NCI-H446 treated with DMSO at 0.1 percent for 48 hours (cell line): ENCODE results near the gene CARD19.
"Not testable (repeated sequence)": the region's sequence is repeated elsewhere in the genome, so short reads cannot be mapped to it uniquely, and the experiment has no call there.

ENCODE experiments used
- DNase-seq: peaks from one replicate; lab custom pipeline; 2025; lab: John Stamatoyannopoulos, UW

The CARD19 gene

DNA sequence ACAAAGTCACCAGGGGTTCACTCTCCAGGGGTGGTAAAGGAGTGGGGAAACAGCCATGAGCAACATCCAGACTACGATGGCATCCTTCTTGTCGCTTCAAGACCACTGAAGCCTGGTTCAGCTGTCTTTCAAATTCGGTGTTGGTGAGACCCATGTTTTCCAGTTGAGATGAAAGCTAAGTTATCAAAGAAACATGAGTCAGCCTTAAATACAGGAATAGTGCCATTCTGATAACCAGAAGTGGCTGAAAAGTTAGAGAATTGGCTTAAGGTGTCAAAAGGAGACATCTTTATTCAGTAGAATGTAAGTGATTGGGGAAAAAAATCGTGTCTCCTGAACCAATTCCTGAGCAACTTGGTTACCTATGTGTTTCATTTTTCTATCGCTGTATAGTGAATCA, 7.0 kb upstream of the CARD19 start:
- DNase-seq: no peak

DNA sequence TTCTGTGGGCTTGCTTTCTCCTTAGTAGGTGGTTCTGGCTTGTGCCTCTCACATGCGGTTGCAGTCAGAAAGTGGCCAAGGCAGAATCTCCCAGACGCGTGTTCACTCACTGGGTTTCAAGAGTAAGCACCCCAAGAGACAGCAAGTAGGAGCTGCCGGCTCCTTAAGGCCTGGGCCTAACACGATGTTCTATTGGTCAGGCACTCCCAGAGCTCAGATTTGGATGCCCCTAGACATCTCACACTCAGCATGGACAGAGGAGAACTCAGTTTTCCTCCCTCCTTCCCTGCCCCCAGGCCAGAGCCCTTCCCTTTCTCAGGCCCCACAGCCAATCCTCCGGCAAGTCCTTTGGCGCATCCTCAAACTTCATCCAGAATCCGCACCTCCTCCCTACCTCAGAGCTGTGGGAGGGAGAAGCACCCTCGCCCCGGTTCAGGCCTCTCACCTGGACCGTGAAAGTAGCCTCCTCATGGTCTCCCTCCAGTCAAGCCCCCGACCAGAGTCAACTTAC, 6.5 kb upstream of the CARD19 start:
- DNase-seq: no peak

DNA sequence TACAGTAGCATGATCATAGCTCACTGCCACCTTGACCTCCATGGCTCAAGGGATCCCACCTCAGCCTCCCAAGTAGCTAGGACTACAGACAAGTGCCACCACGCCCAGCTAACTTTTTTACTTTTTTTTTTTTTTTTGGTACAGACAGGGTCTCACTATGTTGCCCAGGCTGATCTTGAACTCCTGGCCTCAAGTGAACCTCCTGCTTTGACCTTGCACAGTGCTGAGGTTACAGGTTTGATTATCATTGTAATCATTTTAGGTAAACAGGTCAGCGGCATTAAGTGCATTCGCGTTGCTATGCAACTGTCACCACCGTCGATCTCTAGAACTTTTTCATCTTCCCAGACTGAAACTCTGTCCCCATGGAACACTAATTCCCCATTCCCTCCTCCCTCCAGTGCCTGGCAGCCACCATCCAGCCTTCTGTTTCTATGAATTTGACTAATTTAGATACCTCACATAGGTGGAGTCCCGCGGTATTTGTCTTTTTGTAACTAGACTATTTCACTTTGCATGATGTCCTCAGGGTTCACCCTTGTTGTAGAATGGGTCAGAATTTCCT, 5.8 kb upstream of the CARD19 start:
- DNase-seq: no peak

DNA sequence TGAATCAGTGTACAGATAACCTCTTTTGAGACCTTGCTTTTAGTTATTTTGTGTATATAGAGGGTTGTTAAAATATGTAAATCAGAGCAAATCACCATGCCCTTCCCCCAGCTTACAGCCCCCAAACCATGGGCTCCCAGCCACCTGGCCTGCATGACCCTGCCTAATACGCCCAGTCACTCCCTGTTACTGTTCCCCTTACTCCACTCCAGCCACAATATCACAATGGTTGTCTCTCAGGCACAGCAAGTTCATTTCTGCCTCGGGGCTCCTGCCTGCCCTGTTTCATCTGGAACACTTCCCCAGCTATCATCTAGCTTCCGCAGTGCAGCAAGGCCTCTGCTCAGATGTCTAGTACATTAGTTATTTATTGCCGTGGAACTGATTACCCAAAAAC, 5.0 kb upstream of the CARD19 start:
- no peak for DNase-seq

DNA sequence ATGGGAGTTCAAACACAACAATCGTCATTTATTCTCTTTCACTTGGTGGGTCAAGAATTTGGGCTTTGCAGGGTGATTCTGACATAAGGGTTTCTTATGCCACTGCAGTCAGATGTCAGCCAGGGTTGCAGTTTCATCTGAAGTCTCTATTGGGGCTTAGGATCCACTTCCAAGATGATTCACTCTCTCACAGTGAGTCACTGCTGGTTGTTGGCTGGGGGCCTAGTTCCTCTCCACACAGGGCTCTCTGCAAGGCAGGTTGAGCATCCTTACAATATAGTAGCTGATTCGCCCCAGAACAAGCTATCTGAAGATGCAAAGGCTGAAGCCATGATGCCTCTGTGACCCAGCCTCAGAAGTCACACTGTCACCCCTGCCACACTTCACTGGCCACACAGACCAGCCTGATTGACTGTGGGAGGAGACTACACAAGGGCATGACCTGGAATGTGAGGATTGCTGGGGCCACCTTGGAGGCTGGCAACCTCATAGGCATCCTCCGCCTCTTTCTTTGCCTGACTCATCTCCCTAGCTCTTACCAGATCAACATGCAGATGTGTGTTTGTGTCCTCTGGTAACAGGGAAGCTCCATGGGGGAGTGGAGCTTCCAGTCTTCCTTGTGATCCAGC, 4.5 kb upstream of the CARD19 start:
- no peak for DNase-seq

DNA sequence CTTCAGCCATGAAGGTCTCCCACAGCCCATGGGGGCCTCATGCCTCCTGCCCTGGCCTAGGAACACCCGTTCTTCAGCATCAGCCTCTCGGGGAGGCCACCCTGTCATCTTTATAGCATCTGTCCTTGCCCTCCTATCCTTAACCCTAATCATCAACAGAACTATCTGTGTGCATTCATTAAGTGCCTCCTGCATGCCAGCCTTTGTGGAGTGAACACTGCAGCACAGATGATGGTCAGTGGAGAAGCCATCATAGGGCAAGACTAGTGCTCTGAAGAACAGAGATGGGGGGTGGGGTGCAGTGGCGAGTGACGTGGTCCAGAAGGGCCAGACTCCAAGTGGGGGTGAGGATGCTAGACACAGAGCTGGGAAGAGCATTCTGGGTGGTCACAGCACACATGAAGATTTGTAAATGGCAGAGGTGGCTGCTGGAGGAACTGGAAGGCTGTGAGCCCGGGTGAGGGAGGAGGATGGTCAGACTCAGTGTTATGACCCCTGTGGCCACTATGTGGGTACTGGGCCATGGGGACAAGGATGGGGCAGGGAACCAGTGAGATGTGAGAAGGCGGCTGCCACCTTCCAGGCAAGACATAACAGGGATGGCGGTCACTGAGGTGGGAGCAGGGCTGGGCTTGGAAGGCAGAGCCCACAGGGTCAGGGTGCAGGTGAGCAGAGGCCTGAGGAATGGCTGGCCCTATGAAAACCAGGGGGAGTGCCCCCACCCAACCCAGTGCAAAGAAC, 3.6 kb upstream of the CARD19 start:
- DNase-seq: no peak

DNA sequence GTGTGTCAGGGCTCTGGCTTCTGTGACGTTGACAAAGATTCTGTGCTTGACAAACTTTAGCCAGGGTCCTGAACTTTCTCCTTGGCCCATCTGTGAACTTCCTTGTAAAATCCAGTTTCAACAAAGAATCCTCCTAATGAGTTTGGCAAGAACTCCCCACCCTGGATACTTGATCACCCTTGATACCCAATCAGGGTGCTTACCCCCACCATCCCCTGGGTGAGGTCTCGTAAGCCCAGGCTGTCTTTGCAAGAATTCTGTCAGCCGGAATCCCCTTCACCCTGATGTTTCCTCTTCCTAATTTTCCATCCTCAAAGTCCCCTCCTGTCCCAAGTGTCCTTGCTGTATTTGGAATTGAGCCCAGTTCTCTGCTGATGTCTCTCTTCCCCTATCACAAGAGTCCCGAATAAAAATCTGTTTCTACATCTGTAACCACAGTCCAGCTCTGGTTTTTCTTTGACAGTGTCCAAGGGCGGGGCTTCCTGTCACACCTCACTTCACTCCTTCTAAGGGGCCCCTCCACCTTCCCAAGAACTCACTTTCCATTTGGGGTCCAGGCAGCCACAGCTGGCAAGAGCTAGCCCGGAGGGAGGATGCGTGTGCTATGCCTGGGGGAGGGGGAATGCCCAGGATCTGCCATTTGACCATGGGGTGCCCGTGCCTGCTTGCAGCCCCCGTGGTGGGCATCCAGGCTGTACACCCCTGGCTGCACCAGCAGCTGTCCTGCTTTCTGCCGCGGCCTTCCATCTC, 2.7 kb upstream of the CARD19 start:
- no peak for DNase-seq

DNA sequence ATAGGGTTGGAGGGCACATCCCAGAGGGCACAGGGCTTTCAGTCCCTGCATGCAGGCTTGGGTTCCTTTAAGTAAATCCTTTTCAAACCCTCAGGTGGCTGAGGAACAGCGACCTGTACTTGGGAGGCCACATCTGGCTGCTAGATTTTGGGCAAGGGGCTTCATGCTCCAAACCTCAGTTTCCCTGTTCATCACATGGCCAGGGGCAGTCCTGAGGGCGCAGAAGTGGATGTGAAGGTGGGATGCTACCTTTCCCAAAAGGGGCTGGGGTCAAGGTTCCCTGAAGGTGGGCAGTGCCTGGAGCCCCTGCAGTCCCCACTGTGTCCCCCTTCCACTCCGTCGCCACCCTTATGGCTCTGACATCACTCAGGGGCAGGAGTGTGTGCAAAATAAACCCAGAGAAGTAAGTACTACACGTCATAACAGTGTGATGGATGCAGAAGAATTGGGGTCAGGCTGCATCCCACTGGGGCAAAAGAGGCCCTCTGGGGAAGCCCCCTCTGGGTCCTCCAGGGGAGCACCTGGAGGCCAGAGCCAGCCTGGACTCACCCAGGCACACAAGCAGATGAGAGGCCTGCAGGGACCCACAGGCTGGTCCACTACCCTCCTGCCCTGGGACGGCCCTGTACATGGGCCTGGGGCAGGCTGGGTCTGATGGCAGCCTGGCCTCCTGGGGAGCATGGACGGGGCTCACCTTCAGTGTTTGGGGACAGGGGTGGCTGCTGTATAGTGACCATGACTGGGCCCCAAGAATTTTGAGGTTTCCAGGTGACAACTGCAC, 1.9 kb upstream of the CARD19 start:
- no peak for DNase-seq

DNA sequence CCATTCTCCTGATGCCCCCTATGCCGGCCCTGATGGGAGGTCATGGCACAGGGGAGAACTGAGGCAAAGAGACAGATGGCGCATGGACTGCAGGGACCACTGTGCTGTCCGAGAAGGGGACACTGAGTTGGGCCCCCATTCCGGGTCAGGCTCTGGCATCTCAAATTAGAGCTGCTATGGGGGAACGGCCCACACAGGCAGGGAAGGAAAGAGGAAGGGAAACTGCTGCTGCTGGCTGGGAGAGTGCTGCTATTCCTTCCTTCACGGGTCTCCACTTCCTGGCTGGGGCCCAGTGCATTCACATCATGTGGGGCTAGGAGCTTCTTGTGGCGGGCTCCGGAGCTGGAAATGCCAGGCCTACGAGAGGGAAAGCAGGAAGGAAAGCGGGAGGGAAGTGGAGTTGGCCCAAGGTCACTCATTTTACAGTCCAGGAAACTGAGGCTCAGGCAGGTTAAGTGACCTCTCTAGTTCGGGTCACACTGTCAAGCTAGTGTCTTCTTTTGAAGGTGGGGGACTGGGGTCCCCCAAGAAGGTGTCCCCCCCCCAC, 1.3 kb upstream of the CARD19 start:
- no peak for DNase-seq

DNA sequence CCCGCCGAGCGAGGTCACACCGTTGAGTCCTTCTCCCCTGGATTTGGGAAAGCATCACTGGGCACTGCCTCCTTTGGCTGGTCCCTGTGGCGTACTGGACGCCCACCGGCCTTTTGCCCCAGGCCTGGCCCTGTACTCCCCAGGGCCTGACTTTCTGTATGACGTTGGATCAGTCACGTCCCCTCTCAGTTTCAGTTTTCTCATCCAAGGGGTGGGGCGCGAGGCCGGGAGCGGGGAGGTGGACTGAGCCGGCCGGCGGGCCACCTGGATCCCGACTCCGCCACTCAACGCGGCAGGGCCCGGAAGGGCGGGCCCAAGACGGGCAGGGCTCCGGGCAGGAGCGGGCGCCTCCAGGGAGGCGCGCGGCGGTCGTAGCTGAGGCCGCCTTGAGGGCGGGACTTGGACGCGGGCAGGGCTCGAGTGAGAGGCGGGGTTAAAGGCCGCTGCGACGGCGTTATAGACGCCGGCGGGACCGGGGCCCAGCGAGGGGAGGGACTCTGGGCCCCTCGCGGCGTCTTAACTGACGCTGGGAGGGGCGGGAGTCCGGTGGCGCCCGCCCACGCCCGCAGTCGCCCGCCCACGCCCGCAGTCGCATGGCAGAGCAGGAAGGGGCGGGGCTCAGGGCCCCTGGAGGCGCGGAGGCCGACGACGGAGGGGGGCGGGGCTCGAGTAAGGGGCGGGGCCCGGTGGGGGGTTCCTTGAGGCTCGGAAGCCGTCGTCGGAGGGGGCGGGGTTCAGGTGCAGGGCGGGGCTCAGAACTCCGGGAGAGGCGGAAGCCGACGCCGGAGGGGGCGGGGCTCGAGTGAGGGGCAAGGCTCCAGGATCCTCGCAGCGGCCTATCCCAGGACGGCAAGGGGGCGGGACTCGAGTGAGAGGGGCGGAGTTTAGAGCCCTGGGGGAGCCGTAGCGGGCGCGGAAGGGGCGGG, 549 bp upstream of the CARD19 start:
- DNase-seq: peak; percentile 90

DNA sequence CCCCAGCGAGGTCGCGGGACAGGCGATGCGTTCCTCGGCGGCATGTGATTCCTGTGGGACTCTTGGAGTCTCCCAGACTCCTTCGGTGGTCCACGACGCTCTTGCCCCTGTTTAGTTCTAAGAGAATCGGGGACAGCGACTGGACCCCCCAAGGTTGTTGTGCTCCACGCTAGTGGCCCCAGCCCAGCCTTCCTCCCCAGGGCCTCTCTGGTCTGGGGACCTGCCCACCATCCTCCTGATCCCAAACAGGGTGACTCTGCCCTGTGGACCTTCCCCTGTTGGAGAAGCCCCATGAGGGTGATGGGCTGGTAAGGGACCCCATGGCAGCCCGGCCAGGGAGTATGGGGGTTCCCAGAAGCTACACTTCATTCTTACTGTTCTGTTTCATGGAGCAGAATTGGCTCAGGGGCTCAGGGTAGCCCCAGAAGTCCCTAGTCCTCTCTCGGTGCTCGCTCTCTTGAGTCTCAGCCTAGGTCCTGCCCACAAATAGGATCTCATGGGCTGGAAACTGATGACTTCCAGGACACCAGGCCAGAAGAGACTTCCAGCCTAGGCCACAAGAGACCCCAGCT, 880 bp downstream of the CARD19 start:
- no peak for DNase-seq

DNA sequence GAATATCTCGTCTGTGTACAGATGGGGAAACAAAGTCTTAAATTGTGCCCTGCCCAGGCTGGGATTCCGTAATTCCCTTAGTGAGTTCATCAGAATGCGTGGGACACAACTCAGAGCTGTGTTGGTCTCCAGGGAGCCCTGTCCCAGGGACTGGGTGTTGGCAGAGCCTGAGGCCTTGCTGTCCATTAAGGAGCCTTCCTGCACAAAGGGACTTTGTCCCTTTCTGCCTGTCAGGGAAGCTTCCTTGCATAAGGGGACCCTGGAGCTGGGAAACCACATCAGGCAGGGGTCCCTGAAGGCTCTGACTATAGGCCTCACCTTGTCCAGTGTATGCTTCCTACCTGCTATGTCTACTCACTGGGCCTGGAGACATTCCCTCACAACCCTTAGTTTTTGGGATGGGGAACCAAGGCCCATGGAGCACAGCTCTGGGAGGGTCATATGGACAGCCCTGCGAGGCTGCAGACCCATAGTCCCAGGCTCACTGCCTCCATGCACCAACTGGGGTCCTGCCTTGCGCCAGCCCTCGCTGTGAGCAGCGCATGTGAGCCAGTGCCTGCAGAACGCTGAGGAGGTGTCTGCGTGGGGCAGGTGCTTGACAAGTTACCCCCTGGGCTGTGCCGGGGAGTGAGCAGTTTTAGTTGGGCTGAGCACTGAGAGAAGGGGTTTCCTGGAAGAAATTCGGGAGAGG, 1.6 kb downstream of the CARD19 start:
- no peak for DNase-seq

DNA sequence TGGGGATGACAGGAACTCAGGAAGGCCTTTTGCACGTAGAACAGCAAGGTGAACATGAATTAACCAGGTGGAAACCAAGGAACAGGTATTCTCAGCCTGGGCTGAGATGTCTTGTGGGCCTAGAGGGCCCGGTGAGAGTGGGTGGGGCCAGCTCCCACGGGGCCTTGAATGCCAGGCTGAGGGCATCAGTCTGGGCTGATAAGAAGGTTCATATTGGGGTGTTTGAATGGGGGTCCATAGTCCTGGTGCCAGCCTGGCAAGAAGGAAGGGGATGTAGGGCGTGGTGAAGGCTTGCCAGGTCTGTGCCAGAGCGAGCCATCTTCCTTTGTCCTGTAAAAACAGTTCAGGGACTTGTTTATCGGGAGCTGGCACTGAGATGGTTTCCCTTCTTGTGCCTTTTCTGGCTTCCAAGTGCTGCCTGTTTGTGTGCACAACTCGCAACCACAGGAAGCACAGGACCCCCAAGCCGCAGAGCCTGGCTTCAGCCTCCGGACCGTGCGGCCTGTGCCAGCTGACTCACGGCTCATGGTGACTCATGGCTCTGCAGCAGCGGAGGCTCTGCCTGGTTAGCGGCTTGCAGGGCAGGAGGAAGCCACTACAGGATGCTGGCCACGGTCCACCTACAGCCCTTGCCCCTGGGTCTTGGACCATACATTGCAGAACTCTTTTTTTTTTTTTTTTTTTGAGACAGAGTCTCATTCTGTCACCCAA, 2.4 kb downstream of the CARD19 start:
- peak; percentile 59 for DNase-seq

DNA sequence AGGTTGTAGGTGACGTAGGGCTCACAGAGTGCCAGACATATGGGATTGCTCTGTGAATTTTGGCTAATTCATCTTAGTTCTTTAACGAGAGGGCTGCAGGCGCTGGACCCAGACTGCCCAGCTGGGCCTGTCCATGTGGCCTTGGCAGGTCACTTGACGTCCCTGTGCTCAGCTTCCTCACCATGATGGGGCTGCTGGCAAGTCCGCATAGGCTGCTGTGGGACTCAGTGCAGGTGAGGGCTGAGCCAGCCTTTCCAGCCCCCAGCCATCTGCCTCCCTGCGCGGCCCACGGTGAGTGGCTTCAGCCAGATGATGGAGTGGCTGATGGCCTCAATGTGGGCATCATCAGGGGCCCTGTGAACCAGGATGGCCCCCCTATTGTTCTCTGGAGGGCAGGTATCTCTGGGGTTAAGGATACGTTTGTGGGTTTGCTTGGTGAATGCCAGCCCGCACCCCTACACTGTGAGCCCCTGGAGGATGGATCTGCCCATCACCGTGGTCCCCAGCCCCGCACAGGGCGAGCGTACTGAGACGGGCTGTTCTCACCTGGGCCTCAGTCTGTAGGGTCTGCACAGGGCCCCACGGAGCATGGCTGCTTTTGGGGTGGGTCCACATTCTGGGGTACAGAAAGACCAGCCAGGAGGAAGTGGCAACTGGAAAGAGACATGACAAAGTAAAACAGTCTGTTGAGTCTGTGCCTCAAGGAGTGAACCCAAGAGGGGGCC, 3.7 kb downstream of the CARD19 start:
- no peak for DNase-seq

DNA sequence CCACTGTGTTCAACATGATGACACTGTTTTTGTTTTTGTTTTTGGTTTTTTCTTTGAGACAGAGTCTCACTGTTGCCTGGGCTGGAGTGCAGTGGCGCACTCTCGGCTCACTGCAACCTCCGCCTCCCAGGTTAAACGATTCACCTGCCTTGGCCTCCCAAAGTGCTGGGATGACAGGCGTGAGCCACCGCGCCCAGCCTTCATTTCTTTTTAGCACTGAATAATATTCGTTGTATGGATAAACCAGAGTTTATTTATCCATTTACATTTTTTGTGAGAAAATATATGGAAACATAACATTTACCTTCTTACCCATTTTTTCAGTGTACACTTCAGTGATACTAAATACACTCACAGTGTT, 4.2 kb downstream of the CARD19 start:
- DNase-seq: no peak

DNA sequence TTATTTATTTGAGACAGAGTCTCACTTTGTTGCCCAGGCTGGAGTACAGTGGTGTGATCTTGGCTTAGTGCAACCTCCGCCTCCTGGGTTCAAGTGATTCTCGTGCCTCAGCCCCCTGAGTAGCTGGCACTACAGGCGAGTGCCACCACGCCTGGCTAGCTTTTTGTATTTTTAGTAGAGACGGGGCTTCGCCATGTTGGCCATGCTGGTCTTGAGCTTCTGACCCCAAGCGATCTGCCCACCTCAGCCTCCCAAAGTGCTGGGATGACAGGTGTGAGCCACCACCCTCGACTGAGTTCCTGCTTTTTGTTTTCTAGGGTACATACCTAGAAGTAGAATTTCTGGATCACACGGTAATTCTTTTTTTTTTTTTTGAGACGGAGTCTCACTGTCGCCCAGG, 5.1 kb downstream of the CARD19 start:
- not testable (repeated sequence) for DNase-seq

DNA sequence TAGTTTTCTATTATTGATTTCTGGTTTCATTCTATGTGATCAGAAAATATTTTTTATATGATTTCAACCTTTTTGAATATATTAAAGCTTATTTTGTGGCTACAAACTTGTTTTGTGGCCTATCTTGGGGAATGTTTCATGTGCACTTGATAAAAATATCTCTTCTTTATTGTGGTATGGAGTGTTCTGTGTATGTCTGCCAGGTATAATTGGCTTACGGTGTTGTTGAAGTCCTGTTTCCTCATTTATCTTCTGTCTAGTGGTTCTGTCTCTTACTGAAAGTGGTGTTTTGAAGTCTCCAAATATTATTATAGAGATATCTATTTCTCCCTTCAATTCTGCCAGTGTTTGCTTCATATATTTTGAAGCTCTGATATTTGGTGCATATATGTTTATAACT, 9.6 kb downstream of the CARD19 start:
- no peak for DNase-seq

DNA sequence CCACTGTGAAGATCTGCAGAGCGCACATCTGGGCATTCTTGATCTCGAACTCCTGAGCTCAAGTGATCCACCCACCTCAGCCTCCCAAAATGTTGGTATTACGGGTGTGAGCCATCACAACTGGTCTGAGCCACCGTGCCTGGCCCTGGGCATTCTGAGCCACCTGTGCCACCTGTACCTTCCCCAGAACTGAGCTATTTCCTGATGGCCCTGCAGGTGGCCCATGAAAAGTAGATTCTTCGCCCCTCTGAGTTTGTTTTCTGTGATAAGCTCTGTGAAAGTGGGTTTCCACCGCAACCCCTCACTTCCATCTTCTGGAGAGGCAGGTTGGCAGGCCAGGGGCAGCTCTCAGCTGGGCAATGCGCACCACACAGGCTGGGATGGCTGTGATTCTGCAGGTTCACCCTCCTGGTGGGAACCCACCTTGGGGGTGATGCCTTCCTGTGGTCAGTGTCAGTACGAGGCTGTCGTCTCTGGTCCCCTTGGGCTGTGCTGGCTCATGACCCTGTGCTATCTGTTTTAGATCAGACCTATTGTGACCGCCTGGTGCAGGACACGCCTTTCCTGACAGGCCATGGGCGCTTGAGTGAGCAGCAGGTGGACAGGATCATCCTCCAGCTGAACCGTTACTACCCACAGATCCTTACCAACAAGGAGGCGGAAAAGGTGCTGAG, 11.3 kb downstream of the CARD19 start:
- no peak for DNase-seq
